ENCODE data around the gene ADAMTS16.

- TF ChIP-seq EP300 (IDR thresholded peaks at IDR 0.05) (no peak), CTCF (IDR thresholded peaks at IDR 0.05) (no peak)
Measured at GRCh38 chr5:5294429-5294828, 154.3 kb downstream of the ADAMTS16 start.
